HL-60 (cell line): Measurements from ENCODE around the gene TMSB10.

Experiments used
- GABPA ChIP-seq: IDR thresholded peaks from 2 replicates; pipeline ENCODE4 v1.6.1; 2012; ENCODE audit warnings: low read depth
- POLR2AphosphoS5 ChIP-seq: IDR thresholded peaks from 2 replicates; pipeline ENCODE4 v1.6.1; 2012; ENCODE audit warnings: low read depth
- REST ChIP-seq: IDR thresholded peaks from 2 replicates; pipeline ENCODE4 v1.6.1; 2012; ENCODE audit warnings: low read depth; ENCODE audit not compliant: insufficient replicate concordance
- SPI1 ChIP-seq: IDR thresholded peaks from 2 replicates; pipeline ENCODE4 v1.6.1; 2012; ENCODE audit warnings: low read depth, mild to moderate bottlenecking, borderline replicate concordance
- TF ChIP-seq, protein P1 (sequence below): IDR thresholded peaks from one replicate; pipeline ENCODE4 v1.5.1; 2011; ENCODE audit warnings: low read length, control low read depth, inconsistent platforms; ENCODE audit not compliant: insufficient read depth

DNA sequence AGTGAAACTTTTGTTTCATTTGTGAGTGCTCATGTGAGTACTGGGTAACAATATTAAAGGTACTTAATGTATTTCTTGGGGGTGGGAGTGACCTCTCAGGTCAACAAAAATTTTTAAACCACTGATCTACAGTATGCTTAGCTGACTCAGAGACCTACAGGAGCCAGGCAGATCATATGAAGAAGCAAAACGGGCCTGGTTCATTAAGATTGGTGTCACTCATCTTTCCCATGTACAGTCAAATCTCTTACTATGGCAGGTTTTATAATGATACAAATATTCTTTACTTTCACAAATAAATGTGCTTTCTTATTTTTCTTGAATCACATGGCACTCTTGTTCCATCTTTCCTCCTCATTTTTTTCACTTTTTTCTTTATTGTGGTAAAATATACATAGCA, 7.7 kb upstream of the TMSB10 start:
- TF ChIP-seq, protein P1, sequence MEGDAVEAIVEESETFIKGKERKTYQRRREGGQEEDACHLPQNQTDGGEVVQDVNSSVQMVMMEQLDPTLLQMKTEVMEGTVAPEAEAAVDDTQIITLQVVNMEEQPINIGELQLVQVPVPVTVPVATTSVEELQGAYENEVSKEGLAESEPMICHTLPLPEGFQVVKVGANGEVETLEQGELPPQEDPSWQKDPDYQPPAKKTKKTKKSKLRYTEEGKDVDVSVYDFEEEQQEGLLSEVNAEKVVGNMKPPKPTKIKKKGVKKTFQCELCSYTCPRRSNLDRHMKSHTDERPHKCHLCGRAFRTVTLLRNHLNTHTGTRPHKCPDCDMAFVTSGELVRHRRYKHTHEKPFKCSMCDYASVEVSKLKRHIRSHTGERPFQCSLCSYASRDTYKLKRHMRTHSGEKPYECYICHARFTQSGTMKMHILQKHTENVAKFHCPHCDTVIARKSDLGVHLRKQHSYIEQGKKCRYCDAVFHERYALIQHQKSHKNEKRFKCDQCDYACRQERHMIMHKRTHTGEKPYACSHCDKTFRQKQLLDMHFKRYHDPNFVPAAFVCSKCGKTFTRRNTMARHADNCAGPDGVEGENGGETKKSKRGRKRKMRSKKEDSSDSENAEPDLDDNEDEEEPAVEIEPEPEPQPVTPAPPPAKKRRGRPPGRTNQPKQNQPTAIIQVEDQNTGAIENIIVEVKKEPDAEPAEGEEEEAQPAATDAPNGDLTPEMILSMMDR, result no peak
- TF ChIP-seq POLR2AphosphoS5 (no peak), REST (no peak), GABPA (no peak), SPI1 (no peak)
